GM18498 (cell line): ENCODE results near the gene CHST9.
"Not testable (repeated sequence)": the region's sequence is repeated elsewhere in the genome, so short reads cannot be mapped to it uniquely, and the experiment has no call there.

Experiments
- ATAC-seq: cut with Tn5 transposase; IDR thresholded peaks from one replicate; pipeline ENCODE4 v1.9.1; 2021; ENCODE audit warnings: mild to moderate bottlenecking, moderate library complexity; ENCODE audit not compliant: unreplicated experiment

Gene CHST9

DNA sequence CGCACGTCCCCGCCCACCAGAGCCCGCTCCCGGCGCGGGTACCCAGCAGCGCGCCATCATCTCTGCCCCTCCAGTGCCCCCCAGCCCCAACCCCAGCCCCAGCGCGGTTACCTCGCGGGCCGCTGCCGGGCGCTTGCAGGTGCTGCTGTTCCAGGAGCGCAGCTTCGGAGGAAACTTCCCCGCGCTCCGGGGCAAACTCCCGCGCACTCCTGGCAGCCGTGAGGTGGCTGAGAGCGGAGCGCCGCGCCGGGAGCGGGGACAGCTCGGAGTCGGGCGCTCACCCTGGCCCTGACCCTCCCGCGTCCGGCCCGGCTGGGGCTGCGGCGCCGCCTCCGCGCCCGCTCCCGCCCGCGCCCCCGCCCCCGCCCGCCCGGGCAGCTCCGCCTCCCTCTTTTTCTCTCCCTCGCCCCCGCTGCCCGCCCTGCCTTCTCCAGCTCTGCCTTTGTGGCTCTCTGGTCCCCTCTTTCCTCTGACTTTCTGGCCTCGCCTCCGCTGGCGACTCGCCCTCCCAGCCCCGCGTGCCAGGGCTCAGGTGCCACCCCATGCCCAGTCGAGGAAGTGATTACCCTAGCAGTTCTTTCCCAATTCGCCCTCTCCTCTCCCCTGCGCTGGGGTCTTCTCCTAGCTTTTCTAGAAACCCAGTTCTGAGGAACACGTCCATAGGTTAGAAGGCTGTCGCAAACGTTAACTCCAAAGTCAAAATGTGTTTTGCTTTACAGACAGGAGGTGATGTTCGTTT, at the start of gene CHST9:
Gene CHST9, minus strand, starts transcription at position 284 of the 739 bp plus-strand sequence. CDS start 42,499 bp downstream, outside the sequence.
- ATAC-seq: no peak

- not testable (repeated sequence) for ATAC-seq
Measured at GRCh38 chr18:27232355-27232754, 47.2 kb upstream of the CHST9 start.

- ATAC-seq: not testable (repeated sequence)
Measured at GRCh38 chr18:27231671-27232070, 46.6 kb upstream of the CHST9 start.

DNA sequence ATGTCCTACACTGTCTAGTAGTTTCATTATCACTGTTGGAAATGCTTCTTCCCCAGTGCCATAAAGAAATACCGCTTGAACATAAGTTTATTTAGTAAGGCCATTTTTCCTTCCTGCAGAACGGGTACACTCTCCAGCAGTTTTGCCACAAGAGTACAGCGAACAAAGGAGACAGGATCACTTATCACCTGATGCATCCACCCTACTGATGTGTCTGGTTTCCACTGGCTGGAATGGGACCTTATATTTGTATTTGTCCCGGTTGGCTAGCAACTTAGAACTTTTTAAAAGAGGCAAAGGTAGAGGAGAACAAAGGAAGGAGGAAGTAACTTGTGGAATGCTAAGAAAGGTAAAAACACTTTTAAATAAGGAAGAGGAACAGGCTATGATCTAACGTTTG, 46.1 kb upstream of the CHST9 start:
- ATAC-seq: not testable (repeated sequence)

- ATAC-seq: no peak
Measured at GRCh38 chr18:27227721-27228120, 42.6 kb upstream of the CHST9 start.

GRCh38 chr18:27226556-27227075, 41.5 kb upstream of the CHST9 start:
- no peak for ATAC-seq

GRCh38 chr18:27225947-27226481, 40.9 kb upstream of the CHST9 start:
- ATAC-seq: no peak

DNA sequence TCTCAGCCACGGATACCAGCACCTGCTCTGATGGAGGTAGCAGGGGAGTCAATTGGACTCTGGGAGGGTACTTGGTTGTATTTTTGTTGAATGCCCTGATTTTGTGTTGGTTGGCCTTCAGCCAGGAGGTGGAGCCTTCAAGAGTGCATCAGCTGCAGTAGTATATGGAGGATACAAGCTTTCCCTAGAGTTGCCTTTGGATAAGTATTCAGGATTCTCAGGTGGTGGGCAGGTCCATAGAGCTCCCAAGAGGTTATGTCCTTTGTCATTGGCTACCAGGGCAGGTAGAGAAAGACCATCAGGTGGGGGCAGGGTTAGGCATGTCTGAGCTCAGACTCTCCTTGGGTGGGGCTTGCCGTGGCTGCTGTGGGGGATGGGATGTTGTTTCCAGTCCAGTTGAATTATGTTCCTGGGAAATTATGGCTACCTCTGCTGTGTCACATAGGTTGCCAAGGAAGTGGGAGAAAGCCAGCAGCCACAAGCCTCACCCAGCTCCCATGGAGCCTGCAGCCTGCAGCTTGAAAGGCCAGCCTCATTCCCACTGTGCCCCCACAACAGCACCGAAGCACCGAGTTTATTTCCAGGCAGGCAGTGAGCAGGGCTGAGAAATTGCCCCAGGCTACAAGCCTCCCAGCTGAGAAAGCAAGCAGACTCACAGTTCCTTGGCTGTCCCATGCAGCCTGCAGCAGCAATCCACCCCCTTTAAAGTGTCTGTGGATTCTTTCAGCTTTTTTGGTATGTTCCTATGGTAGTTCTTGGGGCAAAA, 38.6 kb upstream of the CHST9 start:
- ATAC-seq: no peak

DNA sequence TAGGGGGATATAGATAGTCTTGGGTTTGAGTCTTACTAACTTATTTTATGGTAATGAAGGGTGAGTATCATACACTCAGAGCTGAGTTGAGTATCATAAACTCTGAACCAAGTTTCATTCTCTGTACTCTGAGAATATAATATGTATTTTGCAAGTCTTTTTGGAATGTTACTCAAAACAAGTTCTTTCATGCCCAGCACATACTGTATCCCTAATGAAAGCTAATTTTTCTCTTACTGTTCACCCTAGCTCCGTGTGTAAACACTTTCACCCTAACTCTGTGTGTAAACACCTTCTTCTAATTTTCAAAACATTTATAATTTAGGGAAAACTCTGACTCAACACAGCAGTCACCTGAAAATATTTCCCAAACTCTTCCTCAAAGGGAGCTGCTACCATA, 29.7 kb upstream of the CHST9 start:
- ATAC-seq: no peak

DNA sequence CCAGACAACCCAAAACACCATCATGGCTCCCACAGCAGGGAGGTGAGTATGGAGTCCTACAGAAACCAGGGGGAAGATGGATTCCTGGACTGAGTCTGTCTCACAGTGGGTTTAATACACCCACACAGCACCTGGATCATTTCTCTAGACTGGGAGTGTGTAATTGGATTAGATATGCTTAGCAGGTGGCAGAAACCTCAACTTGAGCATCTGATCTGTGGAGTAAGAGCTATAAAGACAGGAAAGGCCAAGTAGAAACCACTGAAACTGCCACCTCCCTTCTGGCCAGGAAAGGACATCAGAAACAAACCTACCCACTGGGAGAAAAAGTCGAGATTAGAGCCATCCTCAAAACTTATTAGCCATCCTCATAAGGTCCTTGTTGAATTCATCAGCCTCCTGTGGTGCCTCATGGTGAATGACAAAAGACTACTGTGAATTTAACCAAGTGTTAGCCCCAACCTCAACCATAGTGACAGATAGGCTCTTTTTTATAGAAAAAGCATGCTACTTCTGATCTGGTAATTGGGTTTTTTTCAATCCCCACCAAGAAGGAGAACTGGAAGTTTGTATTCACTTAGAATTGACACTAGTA, 28.1 kb upstream of the CHST9 start:
- no peak for ATAC-seq

DNA sequence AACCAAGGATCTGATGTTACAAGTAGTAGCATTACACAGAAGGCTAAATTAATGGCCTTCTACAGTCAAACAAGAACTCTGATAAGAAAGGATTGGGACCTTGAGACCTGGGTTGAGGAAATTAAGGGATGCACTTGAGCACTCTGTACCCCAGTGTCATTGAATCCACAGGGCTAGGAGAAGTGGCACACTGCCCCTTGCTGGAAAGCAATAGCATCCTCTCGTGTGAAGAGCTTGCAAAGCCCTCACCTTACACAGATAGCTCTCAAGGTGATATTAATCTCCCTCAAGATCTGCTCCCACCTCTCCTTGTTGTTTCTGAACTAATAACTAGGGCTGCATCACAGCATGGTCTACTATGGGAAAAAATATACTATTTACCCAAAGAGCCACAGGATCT, 26.5 kb upstream of the CHST9 start:
- no peak for ATAC-seq

DNA sequence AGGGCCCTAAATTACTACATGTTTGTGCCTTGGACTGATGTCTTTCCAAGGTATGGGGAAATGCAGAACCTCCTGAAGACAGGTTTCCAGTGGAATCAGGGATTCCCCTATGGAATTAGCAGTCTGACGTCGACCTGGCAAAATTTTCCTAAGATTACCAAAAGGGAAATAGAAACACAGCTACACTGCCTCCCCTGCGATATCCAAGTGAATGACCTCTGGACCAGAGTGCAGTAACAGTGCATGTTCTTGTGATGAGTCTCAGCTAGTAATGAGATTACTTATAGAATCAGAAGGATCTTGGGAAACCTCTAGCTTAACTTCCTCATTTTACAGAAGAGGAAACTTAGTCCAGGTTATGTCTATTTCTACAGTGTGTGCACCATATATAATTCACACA, 21.3 kb upstream of the CHST9 start:
- no peak for ATAC-seq

DNA sequence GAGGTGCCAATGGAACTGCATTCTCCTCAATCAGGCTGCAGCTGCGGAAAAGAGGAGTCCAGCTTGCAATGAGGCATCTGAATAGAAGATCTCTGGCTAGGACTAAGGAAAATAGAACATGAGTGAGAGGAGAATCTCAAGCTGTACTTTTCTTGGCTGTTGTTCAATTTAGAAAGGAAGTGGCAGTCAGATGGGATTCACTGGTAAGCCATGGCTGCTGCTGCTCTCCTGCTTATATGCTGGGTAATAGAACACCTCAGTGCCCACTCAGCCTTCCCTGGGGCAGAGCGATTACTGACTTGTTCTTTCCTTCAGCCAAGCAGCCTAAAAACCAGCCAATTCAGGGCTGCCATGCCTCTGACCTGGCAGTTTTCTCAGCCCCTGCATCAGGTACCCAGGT, 17.6 kb upstream of the CHST9 start:
- no peak for ATAC-seq

GRCh38 chr18:27198036-27198435, 12.9 kb upstream of the CHST9 start:
- no peak for ATAC-seq

- no peak for ATAC-seq
Measured at GRCh38 chr18:27188309-27188708, 3.2 kb upstream of the CHST9 start.

DNA sequence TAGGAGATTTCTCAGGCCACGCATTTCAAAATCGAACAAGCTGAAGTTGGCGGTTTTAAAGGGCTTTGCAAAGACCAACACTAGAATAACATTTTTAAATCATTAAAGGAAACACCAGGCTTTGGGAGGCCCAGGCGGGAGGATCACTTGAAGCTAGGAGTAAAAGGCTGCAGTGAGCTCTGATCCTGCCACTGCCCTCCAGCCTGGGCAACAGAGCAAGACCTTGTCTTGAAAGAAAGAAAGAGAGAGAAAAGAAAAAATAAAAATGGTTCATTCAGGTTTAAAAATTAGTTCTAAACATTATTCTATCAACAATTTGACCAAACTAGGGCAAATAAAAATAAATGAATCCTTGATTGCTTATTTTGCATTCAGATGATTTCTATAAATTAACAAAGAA, 789 bp upstream of the CHST9 start:
- no peak for ATAC-seq

GRCh38 chr18:27184115-27185024, 738 bp downstream of the CHST9 start:
- no peak for ATAC-seq

GRCh38 chr18:27181726-27182125, 3.4 kb downstream of the CHST9 start:
- ATAC-seq: no peak

DNA sequence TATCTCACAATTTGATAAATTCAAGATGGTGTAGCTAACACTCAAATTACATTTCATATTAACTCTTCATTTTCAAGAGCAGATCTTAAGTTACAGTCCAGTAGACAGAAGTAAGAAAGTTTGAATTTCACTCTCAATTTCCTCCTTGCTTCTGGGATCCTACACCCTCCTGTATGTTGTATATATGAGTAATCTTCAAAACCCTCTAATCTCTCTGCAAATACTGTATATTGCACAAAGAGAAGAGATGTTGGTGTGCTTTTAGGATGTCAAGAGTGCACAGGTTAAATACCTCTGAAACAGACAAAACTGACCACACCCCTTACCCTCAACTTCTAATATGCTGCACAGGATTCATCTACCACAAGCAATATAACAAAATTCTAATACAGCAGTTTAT, 6.7 kb downstream of the CHST9 start:
- ATAC-seq: no peak

DNA sequence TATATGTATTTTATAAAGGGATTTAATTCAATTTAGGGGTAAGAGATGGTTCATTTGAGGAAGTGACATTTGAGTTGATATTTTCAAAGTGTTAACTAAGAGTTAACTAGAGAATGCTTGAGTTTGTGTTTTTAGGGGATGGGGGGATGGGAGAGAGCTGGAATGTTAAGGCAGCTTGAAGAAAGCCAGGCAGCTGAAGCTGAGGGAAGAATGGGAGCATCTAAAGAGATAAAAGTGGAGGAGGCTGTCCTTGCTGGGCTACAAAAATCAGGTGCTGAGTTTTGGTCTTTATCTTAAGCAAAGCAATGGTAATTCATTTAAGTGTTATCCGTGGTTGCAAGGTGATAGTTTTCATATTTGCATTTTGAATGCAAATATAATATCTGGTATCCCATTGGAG, 9.2 kb downstream of the CHST9 start:
- no peak for ATAC-seq
